Peyer's patch (tissue), 4 donors: ENCODE measurements around the gene GLA. TPM values are rescaled to one million over a fixed set of nuclear protein-coding genes. Genes with fewer than 3 reads are reported as not detected.

Source experiments
- DNase-seq, 3 donors: peaks; one replicate each; pipeline ENCODE4 v3.0.0-alpha.2; 2017 to 2019
- H3K27ac ChIP-seq, 4 donors: fragments of 200-600 bp; sonication (generic); one replicate each; pipeline ENCODE4 v1.5.1; 2016 to 2019
- H3K27me3 ChIP-seq, 2 donors: fragments of 200-600 bp; sonication (generic); one replicate each; pipeline ENCODE4 v1.5.1; 2019
- H3K36me3 ChIP-seq, 3 donors: fragments of 200-600 bp; sonication (generic); one replicate each; pipeline ENCODE4 v1.5.1; 2016 to 2019
- H3K4me1 ChIP-seq, 4 donors: fragments of 200-600 bp; sonication (generic); one replicate each; pipeline ENCODE4 v1.5.1; 2016 to 2019
- H3K4me3 ChIP-seq, 4 donors: fragments of 200-600 bp; sonication (generic); 1 replicate in 3 of 4; 2 replicates in 1 of 4; pipeline ENCODE4 v1.5.1; 2016 to 2019; ENCODE audit warnings: mild to moderate bottlenecking in 1 of 4
- H3K9me3 ChIP-seq, 4 donors: fragments of 200-600 bp; sonication (generic); one replicate each; pipeline ENCODE4 v1.5.1; 2016 to 2019; ENCODE audit warnings: mild to moderate bottlenecking in 1 of 4
- CTCF ChIP-seq, 6 experiments: fragments of 450-650 bp in 4 of 6; fragments of 200-600 bp in 2 of 6; sonication (generic) in 1 of 6; IDR thresholded peaks; one replicate each; pipeline ENCODE4 v1.5.1; 2017 to 2019; ENCODE audit warnings: antibody characterized with exemption in 6 of 6, mild to moderate bottlenecking in 3 of 6, moderate library complexity in 1 of 6
- POLR2A ChIP-seq, 2 donors: fragments of 450-650 bp; IDR thresholded peaks; one replicate each; pipeline ENCODE4 v1.5.1; 2017; ENCODE audit warnings: antibody characterized with exemption in 2 of 2, mild to moderate bottlenecking in 2 of 2, moderate library complexity in 2 of 2
- total RNA-seq, 4 donors: library from RNA; depleted of rRNA; stranded (reverse); fragments of >200 nt; gene quantifications; one replicate each; pipeline ENCODE4 v1.1.0, GENCODE V29; 2016

GLA gene
- total RNA-seq, 4 donors from 2014 or later, result 25.6 to 53.8 (median 36.0) TPM

GRCh38 chrX:101417190-101417589 lies 9.5 kb upstream of the GLA start:
- DNase-seq, result no peak
- Histone ChIP-seq H3K27ac (peak overlapping the region in 2 of 4 donors; percentile 90 to 92), H3K9me3 (no peaks in the 10 kb centered on the region), H3K4me1 (peaks cover 0 to 15% (median 0%) of the 10 kb centered on the region in 4 donors), H3K4me3 (no peak overlapping the region), H3K27me3 (no peaks in the 10 kb centered on the region), H3K36me3 (peaks cover 0 to 9% (median 0%) of the 10 kb centered on the region in 3 donors)
- TF ChIP-seq CTCF (IDR thresholded peaks at IDR 0.05) (no peak), POLR2A (IDR thresholded peaks at IDR 0.05) (no peak)

GRCh38 chrX:101416691-101417090 lies 9.0 kb upstream of the GLA start:
- TF ChIP-seq POLR2A (IDR thresholded peaks at IDR 0.05) (no peak), CTCF (IDR thresholded peaks at IDR 0.05) (no peak)

GRCh38 chrX:101415180-101416145 lies 7.7 kb upstream of the GLA start:
- peak; percentile 64 to 76 (median 68) for TF ChIP-seq CTCF (IDR thresholded peaks at IDR 0.05)
- TF ChIP-seq POLR2A (IDR thresholded peaks at IDR 0.05), result no peak
- Histone ChIP-seq H3K27ac (peak overlapping the region; percentile 6 to 55 (median 28)), H3K9me3 (no peaks in the 10 kb centered on the region), H3K4me1 (peaks cover 0 to 22% (median 0%) of the 10 kb centered on the region in 4 donors), H3K27me3 (no peaks in the 10 kb centered on the region), H3K4me3 (no peak overlapping the region), H3K36me3 (peaks cover 0 to 14% (median 0%) of the 10 kb centered on the region in 3 donors)
- DNase-seq, result no peak

More at GRCh38 chrX:101416691-101417090, 9.0 kb upstream of the GLA start:
- peaks cover 0 to 14% (median 0%) of the 10 kb centered on the region in 3 donors for H3K36me3 ChIP-seq
- DNase-seq, result no peak
- H3K27ac ChIP-seq, result no peak overlapping the region
- no peaks in the 10 kb centered on the region for H3K27me3 ChIP-seq
- no peak overlapping the region for H3K4me3 ChIP-seq
- H3K9me3 ChIP-seq, result no peaks in the 10 kb centered on the region
- H3K4me1 ChIP-seq, result peaks cover 0 to 15% (median 0%) of the 10 kb centered on the region in 4 donors

- Histone ChIP-seq H3K4me3 (no peak overlapping the region), H3K27me3 (no peaks in the 10 kb centered on the region), H3K4me1 (peaks cover 0 to 21% (median 0%) of the 10 kb centered on the region in 4 donors), H3K9me3 (no peaks in the 10 kb centered on the region), H3K36me3 (peaks cover 0 to 14% (median 0%) of the 10 kb centered on the region in 3 donors), H3K27ac (peak overlapping the region in 1 of 4 donors; percentile 1)
- TF ChIP-seq CTCF (IDR thresholded peaks at IDR 0.05), result no peak
- no peak for TF ChIP-seq POLR2A (IDR thresholded peaks at IDR 0.05)
- DNase-seq, result no peak
Measured at GRCh38 chrX:101411984-101412383, 4.3 kb upstream of the GLA start.

- DNase-seq, result no peak
- peaks cover 0 to 14% (median 0%) of the 10 kb centered on the region in 3 donors for H3K36me3 ChIP-seq
- H3K9me3 ChIP-seq, result no peaks in the 10 kb centered on the region
- H3K4me3 ChIP-seq, result peak overlapping the region in 2 of 4 donors; percentile 67 to 75
- no peaks in the 10 kb centered on the region for H3K27me3 ChIP-seq
- no peak for TF ChIP-seq CTCF (IDR thresholded peaks at IDR 0.05)
- no peak for TF ChIP-seq POLR2A (IDR thresholded peaks at IDR 0.05)
- H3K27ac ChIP-seq, result no peak overlapping the region
- H3K4me1 ChIP-seq, result peaks cover 0 to 15% (median 0%) of the 10 kb centered on the region in 4 donors
Measured at GRCh38 chrX:101410461-101410860, 2.7 kb upstream of the GLA start.
